ENCODE measurements around the gene KCNQ2.
"Not testable (repeated sequence)": the region's sequence is repeated elsewhere in the genome, so short reads cannot be mapped to it uniquely, and the experiment has no call there.

The KCNQ2 gene

GRCh38 chr20:63488315-63489251, 16.1 kb upstream of the KCNQ2 start:
- no peak for DNase-seq

DNA sequence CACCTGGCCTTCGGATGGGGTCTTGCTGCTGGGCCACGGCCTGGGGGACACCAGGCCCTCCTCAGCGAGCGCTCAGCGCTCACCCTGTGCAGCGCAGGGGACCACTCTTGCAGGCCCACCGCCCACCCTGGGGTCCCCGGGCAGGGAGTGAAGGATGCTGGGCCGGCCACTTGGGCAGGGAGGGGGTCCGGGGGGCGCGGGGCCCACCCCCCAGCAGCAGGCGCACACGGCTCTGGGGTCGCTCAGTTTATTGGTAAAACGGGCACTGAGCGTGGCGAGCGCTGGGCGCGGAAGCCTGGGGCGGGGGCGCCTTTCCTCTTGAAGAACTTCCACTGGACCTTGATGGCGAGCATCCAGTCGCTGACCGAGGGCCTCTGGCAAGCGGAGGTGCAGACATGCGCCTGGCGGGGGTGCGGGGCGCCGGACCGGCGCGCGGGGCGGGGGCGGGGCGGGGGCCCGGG, 15.4 kb upstream of the KCNQ2 start:
- DNase-seq: no peak

GRCh38 chr20:63487116-63487764, 14.8 kb upstream of the KCNQ2 start:
- DNase-seq: no peak

- DNase-seq: no peak
These were observed 13.9 kb upstream of the KCNQ2 start for GRCh38 chr20:63486300-63486855.

GRCh38 chr20:63484651-63485403, 12.4 kb upstream of the KCNQ2 start:
- no peak for DNase-seq

GRCh38 chr20:63484236-63484635, 11.8 kb upstream of the KCNQ2 start:
- no peak for DNase-seq

DNA sequence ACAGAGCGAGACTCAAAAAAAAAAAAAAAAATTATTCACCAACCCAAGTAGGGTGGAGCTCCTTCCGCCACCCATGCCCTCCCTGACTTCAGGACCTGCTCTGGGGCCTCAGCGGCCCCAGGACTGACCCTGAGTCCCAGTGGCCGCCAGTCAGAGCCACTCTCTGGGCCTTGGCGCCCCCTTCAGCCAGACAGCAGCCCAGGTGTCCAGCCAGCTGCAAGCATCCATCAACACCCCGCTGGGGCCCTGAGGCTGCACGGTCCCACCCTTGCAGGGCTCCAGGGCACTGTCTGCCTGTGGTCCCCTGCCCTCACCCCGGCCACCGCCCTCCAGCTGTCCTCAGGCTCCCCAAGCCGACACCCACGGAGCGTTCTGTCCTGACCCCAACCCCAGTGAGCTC, 11.4 kb upstream of the KCNQ2 start:
- no peak for DNase-seq

DNA sequence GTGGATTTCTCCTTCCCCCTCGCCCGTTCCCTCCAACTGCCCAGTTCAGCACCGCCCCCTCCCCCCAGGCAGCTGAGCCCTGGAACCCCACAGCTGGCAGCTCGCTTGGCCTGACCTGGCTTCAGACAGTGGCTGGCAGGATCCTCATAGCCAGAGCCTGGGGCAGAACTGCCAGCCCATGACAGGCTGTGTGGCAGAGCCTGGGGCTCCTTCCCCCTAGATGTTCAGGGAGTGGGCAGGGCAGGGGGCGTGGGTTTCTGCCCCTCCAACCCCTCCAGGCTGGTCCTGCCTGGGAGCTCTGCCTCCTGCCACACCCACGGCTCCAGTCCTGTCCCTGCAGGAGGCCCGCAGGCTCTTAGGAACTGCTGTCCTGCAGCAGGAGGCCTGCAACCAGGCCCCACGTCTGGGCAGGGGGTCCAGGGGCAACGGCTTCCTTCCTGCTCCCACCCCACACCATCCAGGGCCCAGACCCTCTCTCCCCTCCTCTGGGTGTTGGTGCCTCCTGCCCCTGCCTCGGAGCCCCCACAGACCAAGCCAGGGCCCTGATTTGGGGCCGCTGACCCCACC, 9.6 kb upstream of the KCNQ2 start:
- DNase-seq: no peak

DNA sequence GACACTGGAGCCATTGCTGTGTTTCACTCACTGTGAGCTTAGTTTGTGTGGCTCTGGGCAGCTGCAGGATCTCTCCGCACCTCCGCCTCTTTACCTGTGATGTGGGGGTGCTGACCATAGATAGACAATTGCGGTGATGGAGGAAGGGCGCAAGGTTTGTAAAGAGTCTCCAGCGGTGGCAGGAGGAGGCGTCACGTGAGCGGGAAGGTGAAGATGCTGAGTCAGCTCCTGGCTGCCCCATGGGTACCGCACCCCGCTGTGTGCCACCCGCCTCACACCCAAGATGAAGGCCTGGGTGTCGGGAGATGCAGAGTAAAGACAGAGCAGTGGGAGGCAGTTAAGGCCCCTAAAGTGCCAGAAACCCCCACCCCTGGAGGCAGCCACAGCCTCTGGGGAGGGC, 9.0 kb upstream of the KCNQ2 start:
- no peak for DNase-seq

DNA sequence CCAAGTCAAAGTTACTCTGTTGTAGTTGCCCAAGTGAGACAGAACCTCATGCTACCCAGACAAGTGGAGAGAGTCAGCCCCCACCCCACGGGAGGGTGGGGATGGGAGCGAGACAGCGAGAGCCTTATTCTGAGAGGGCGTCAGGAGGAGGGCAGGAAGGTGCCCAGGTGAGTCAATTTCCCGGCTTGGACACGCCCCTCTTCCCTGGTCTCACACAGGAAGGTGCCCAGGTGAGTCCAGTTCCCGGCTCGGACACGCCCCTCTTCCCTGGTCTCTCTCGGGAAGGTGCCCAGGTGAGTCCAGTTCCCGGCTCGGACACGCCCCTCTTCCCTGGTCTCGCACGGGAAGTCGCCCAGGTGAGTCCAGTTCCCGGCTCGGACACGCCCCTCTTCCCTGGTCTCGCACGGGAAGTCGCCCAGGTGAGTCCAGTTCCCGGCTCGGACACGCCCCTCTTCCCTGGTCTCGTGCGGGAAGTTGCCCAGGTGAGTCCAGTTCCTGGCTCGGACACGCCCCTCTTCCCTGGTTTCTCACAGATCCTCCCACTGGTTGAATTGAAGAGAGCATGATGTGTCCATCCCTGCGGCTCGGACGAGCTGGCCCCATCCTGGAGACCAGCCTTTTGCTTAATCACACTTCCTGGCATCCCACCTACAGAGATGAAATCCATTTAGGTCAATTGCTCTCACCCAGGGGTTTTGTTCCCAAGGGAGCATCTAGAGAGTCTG, 7.4 kb upstream of the KCNQ2 start:
- not testable (repeated sequence) for DNase-seq

DNA sequence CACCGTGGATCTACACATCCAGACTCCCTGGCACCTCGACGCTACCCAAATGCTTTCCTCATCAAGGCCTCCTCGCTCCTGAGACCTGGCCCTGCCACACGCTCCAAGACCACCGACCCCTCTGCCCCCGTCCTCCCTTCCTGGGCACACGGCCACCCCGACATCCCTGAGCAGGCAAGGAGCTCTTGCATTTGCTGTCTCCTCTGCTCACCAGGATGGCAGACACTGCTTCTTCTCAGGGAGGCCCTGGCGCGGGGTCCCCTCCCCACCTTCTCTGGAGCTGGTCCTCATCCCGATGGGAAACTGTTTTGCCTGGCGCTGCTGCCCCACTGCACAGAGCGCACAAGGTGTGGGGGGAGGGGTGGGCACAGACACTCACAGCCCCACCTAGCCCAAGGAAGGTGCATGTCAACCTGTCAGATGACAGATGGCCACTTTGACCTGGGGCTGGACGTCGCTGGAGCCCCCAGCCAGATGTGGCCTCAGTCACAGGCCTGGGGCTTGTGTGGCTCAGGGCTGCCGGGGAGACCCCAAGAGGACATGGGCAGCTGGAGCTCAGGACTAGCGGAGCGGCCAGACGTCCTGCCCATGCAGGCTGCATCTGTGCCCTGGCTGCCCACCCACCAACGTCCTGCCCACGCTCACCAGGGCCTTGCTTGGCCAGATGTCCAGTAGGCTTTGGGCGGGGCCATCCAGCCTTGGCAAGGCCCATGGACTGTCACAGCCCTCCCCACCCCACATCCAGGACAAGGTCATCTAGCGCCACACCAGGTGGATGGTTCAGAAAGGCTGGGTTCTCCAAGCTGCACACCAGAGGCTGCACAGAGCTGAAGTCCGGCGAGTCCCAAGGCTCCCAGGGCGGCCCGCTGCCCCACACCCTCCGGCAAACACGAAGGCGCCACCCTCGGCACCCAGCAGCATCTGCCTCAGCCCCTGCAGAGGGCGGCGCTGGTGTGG, 6.2 kb upstream of the KCNQ2 start:
- no peak for DNase-seq

- DNase-seq: no peak
These were observed 5.5 kb upstream of the KCNQ2 start for GRCh38 chr20:63477944-63478343.

DNA sequence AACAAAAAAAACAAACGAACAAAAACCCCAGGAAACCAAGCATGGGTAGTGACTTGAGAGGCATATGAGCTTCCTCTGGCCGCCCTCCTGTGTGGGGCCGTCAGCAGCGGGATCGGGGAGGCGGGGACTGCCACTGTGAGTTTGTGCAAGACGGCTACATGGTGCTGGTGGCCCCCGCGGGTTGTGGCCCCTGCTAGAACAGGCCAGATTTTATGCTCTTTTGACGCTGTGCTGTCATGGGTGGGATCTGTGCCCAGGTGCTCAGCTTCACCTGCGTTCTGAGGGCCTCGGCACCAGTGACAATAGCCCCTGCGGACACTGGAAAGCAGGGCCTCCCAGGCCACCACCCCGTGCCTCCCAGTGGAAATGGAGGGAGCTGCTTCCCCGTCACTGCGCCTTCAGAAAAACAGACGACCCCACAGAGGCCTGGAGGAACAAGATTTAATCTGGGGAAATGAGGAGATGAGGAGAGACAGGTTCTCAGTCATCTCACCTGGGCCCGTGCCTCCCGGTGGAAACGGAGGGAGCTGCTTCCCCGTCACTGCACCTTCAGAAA, 4.7 kb upstream of the KCNQ2 start:
- no peak for DNase-seq

GRCh38 chr20:63475209-63475608, 2.8 kb upstream of the KCNQ2 start:
- no peak for DNase-seq

- DNase-seq: no peak
These were observed 1.3 kb upstream of the KCNQ2 start for GRCh38 chr20:63473555-63474449.

- DNase-seq: no peak
These were observed 471 bp upstream of the KCNQ2 start for GRCh38 chr20:63472862-63473390.

DNA sequence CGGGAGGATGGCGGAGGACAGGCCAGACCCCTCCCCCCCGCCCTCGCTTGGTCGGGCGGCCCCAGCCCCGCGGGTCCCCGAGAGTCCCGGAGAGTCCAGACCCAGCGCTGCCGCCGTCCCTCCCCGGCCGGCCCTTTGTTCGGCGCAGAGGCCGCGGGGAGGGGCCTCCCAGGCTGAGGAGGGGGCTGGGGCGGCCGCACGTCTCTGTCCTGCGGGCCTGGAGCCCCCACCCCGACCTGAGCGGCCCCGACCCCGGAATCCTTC, 806 bp downstream of the KCNQ2 start:
- no peak for DNase-seq

DNA sequence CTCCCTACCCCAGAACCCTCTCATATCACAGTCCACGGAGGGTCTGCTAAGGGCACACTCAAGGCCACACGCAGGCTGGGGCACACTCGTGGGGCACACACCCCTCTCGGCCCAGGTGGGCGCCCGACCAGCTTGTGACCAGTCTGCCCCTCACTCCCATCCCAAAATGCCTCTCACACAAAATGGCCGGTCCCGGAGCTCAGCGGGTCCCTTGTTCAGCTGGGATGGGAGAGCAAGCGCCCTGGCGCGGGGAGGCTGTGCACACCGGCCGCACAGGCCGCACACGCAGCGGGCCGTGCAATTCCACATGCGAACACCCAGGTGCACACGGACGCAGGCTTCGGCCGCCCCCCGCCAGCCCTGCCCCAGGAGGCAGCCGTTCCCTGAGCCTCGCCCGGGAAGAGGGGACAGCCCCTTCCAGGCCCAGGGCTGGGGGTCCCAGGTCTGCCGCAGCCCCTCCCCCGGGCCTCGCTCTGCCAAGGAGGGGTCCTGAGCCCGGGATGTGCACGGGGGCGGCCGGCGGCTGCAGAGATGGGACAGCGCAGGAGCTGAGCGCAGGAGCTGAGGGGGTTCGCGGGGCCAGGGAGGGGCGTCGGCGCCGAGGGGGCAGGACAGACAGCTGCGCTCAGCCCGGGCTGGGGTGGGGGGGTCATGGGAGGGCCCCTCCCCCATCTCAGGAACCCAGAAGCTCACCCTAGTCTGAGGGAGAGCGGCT, 1.3 kb downstream of the KCNQ2 start:
- no peak for DNase-seq

DNA sequence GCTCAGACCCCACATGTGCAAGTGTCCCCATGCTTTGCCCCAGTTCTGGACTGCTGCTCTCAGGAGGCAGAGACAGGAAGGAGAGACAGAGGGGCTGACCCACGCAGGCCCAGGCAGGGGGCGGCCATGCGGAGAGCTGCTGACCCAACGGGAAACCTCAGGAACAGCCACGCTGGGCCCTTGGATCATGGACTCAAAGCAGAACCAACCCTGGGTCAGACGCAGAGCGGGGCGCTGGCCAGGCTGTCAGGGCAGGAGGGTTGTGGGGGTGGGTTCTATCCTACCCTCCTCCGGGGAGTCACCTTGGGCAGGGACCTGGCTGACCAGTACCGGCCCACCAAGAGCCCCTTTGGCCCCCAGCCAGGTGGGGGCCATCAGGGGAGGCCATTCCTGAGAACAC, 2.0 kb downstream of the KCNQ2 start:
- no peak for DNase-seq
